H9 (cell line): ENCODE results near the gene RALGAPB. TPM values are rescaled to one million over a fixed set of nuclear protein-coding genes. Genes with fewer than 3 reads are reported as not detected.
"Not testable (repeated sequence)": the region's sequence is repeated elsewhere in the genome, so short reads cannot be mapped to it uniquely, and the experiment has no call there.

Source experiments
- DNase-seq: peaks from one replicate; pipeline ENCODE4 v3.0.0-alpha.2; 2017
- H2AFZ ChIP-seq: one replicate; pipeline ENCODE4 v1.6.1; 2013; ENCODE audit warnings: mild to moderate bottlenecking, low read length, control low read depth, moderate library complexity
- H2AK5ac ChIP-seq: 2 replicates; pipeline ENCODE4 v1.6.1; 2013; ENCODE audit warnings: low read length, control low read depth, mixed read lengths; ENCODE audit not compliant: insufficient read length
- H2BK120ac ChIP-seq: one replicate; pipeline ENCODE4 v1.6.1; 2013; ENCODE audit warnings: low read depth, mild to moderate bottlenecking, low read length, control low read depth, inconsistent platforms; ENCODE audit not compliant: poor library complexity, severe bottlenecking
- H2BK12ac ChIP-seq: 2 replicates; pipeline ENCODE4 v1.6.1; 2013; ENCODE audit warnings: low read length, control low read depth, mixed read lengths, low read depth; ENCODE audit not compliant: insufficient read length
- H2BK15ac ChIP-seq: 2 replicates; pipeline ENCODE4 v1.6.1; 2013; ENCODE audit warnings: low read depth, low read length, control low read depth
- H2BK20ac ChIP-seq: one replicate; pipeline ENCODE4 v1.6.1; 2013; ENCODE audit warnings: low read depth, mild to moderate bottlenecking, low read length, control low read depth, inconsistent platforms; ENCODE audit not compliant: poor library complexity, severe bottlenecking
- H2BK5ac ChIP-seq: 2 replicates; pipeline ENCODE4 v1.6.1; 2013; ENCODE audit warnings: low read length, control low read depth, mixed read lengths; ENCODE audit not compliant: insufficient read length
- H3K14ac ChIP-seq: 2 replicates; pipeline ENCODE4 v1.6.1; 2013; ENCODE audit warnings: low read length, control low read depth; ENCODE audit not compliant: insufficient read depth
- H3K18ac ChIP-seq: 2 replicates; pipeline ENCODE4 v1.6.1; 2013; ENCODE audit warnings: low read depth, mild to moderate bottlenecking, mixed read lengths, low read length, control low read depth; ENCODE audit not compliant: insufficient read length
- H3K23ac ChIP-seq: 2 replicates; pipeline ENCODE4 v1.6.1; 2013; ENCODE audit warnings: low read length, control low read depth, mixed read lengths, low read depth; ENCODE audit not compliant: insufficient read length
- H3K23me2 ChIP-seq: 2 replicates; pipeline ENCODE4 v1.6.1; 2013; ENCODE audit warnings: low read depth, mild to moderate bottlenecking, mixed read lengths, low read length, control low read depth; ENCODE audit not compliant: insufficient read length, poor library complexity, severe bottlenecking
- H3K27ac ChIP-seq: 2 replicates; pipeline ENCODE4 v1.5.1; 2013; ENCODE audit warnings: low read length, control low read depth, mixed read lengths, low read depth; ENCODE audit not compliant: insufficient read length
- H3K27me3 ChIP-seq: 2 replicates; pipeline ENCODE4 v1.6.1; 2013; ENCODE audit warnings: low read length, control low read depth, inconsistent platforms; ENCODE audit not compliant: insufficient read depth
- H3K4ac ChIP-seq: 2 replicates; pipeline ENCODE4 v1.6.1; 2013; ENCODE audit warnings: low read depth, mild to moderate bottlenecking, control low read depth, inconsistent platforms, low read length, moderate library complexity
- H3K4me1 ChIP-seq: 2 replicates; pipeline ENCODE4 v1.6.1; 2013; ENCODE audit warnings: low read length, control low read depth, inconsistent platforms; ENCODE audit not compliant: insufficient read depth
- H3K4me2 ChIP-seq: 2 replicates; pipeline ENCODE4 v1.6.1; 2013; ENCODE audit warnings: low read length, control low read depth, mixed read lengths; ENCODE audit not compliant: insufficient read length, insufficient read depth
- H3K56ac ChIP-seq: 2 replicates; pipeline ENCODE4 v1.6.1; 2013; ENCODE audit warnings: low read depth, mild to moderate bottlenecking, mixed read lengths, low read length, control low read depth; ENCODE audit not compliant: insufficient read length
- H3K79me1 ChIP-seq: 2 replicates; pipeline ENCODE4 v1.6.1; 2013; ENCODE audit warnings: low read depth, mild to moderate bottlenecking, moderate library complexity, low read length, control low read depth, inconsistent platforms; ENCODE audit not compliant: insufficient read depth, poor library complexity, severe bottlenecking
- H3K79me2 ChIP-seq: 2 replicates; pipeline ENCODE4 v1.6.1; 2013; ENCODE audit warnings: low read length, control low read depth, inconsistent platforms; ENCODE audit not compliant: insufficient read depth
- H3K9ac ChIP-seq: 2 replicates; pipeline ENCODE4 v1.6.1; 2013; ENCODE audit warnings: low read length, control low read depth, mixed read lengths; ENCODE audit not compliant: insufficient read length; ENCODE audit errors: extremely low read depth
- H3K9me3 ChIP-seq: one replicate; pipeline ENCODE4 v1.6.1; 2013; ENCODE audit warnings: low read depth, low read length, inconsistent platforms; ENCODE audit not compliant: control insufficient read depth
- H3T11ph ChIP-seq: one replicate; pipeline ENCODE4 v1.6.1; 2013; ENCODE audit warnings: mild to moderate bottlenecking, low read length, control low read depth, inconsistent platforms
- H4K20me1 ChIP-seq: one replicate; pipeline ENCODE4 v1.6.1; 2013; ENCODE audit not compliant: control insufficient read depth, insufficient read length, insufficient read depth
- H4K5ac ChIP-seq: 2 replicates; pipeline ENCODE4 v1.6.1; 2013; ENCODE audit warnings: low read depth, mild to moderate bottlenecking, mixed read lengths, low read length, control low read depth; ENCODE audit not compliant: insufficient read length
- H4K8ac ChIP-seq: replicated peaks from 2 replicates; pipeline ENCODE4 v1.6.1; 2013; ENCODE audit warnings: low read length, control low read depth, mixed read lengths, low read depth; ENCODE audit not compliant: insufficient read length
- H4K91ac ChIP-seq: 2 replicates; pipeline ENCODE4 v1.6.1; 2013; ENCODE audit warnings: low read depth, mild to moderate bottlenecking, moderate library complexity, mixed read lengths, low read length, control low read depth; ENCODE audit not compliant: insufficient read length
- H3K27ac Mint-ChIP-seq, 3 experiments: 2 replicates in 2 of 3; 3 replicates in 1 of 3; pipeline ENCODE4 v1.8.0; 2020 to 2021; ENCODE audit warnings: mixed read lengths in 3 of 3, mild to moderate bottlenecking in 1 of 3, moderate library complexity in 1 of 3
- H3K27me3 Mint-ChIP-seq: 2 replicates; pipeline ENCODE4 v1.8.0; 2021; ENCODE audit warnings: low read depth, mild to moderate bottlenecking, moderate library complexity, mixed read lengths
- H3K36me3 Mint-ChIP-seq, 3 experiments: 2 replicates in 2 of 3; 3 replicates in 1 of 3; pipeline ENCODE4 v1.8.0; 2020 to 2021; ENCODE audit warnings: low read depth in 3 of 3, mixed read lengths in 3 of 3; ENCODE audit not compliant: insufficient read depth in 1 of 3
- H3K4me1 Mint-ChIP-seq, 2 experiments: 2 replicates each; pipeline ENCODE4 v1.8.0; 2020; ENCODE audit warnings: mixed read lengths in 2 of 2
- H3K4me3 Mint-ChIP-seq, 2 experiments: 2 replicates in 1 of 2; 3 replicates in 1 of 2; pipeline ENCODE4 v1.8.0; 2020 to 2021; ENCODE audit warnings: mild to moderate bottlenecking in 2 of 2, mixed read lengths in 2 of 2, moderate library complexity in 1 of 2
- H3K9me3 Mint-ChIP-seq, 2 experiments: 2 replicates in 1 of 2; 3 replicates in 1 of 2; pipeline ENCODE4 v1.8.0; 2020; ENCODE audit warnings: mild to moderate bottlenecking in 2 of 2, mixed read lengths in 2 of 2, moderate library complexity in 1 of 2
- WGBS: extraction: QIAGEN DNeasy Blood & Tissue Kit; methylation state at CpG from one replicate; pipeline ENCODE4 v1.1.7; 2013; ENCODE audit warnings: missing lambda C conversion rate, low lambda C conversion rate, mixed read lengths; ENCODE audit not compliant: insufficient read length; ENCODE audit errors: extremely low coverage; 5-methylcytosine and 5-hydroxymethylcytosine counted together
- total RNA-seq: library from RNA; stranded (reverse); gene quantifications from 2 replicates; pipeline ENCODE4 v1.2.1, GENCODE V29; 2021
- TF ChIP-seq, protein P1 (sequence below): fragments of 200-600 bp; sonication (generic); conservative IDR thresholded peaks from 3 replicates; pipeline ENCODE4 v1.8.0; 2021; ENCODE audit warnings: antibody characterized with exemption, mild to moderate bottlenecking

Gene RALGAPB
- total RNA-seq, 1 experiment from 2014 or later = 28.5 TPM

DNA sequence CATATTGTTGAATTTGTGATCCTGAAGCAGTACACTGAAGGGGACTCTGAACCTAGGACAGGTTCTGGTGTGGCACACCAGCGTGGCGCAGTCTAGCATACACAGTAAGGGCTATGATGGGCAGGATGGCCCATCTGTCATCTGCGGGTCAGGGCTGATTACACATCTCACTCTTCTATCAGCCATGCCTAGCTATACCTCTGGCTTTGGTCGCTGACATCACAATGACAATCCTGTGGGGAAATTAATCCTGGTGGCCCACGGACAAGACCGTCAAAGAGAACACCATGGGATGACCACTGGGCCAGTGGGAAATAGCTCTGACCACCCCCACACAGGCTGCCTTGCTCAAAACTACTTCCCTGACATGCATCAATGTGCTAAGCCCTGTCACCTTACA, 40.4 kb upstream of the RALGAPB start:
- no peak overlapping the region for H4K91ac ChIP-seq
- WGBS = no CpG with 5 or more reads among the region's 6 CpGs
- no peak overlapping the region for H2BK120ac ChIP-seq
- H2BK12ac ChIP-seq = no peak overlapping the region
- no peak overlapping the region for H2AK5ac ChIP-seq
- no peak overlapping the region for H4K8ac ChIP-seq
- peaks cover 48% of the 10 kb centered on the region; the same call in 1 of the 2 replicates for H3K79me2 ChIP-seq
- no peaks in the 10 kb centered on the region for H3K9me3 ChIP-seq
- Mint-ChIP-seq H3K27me3 (no peaks in the 10 kb centered on the region; the same call in 1 of the 2 replicates), H3K9me3 (peaks cover 0 to 1% of the 10 kb centered on the region in 2 experiments; a peak in 1 of 5 replicates), H3K4me3 (peak overlapping the region; percentile 96 to 98), H3K4me1 (peaks cover 26% of the 10 kb centered on the region in 2 experiments), H3K36me3 (peaks cover 69 to 73% (median 70%) of the 10 kb centered on the region in 3 experiments), H3K27ac (peak overlapping the region; percentile 6 to 79 (median 10); a peak in 2 of 7 replicates)
- H3K4ac ChIP-seq = no peak overlapping the region
- no peak overlapping the region for H3K4me2 ChIP-seq
- no peak overlapping the region for H3T11ph ChIP-seq
- DNase-seq = no peak
- H3K79me1 ChIP-seq = peaks cover 13% of the 10 kb centered on the region
- H3K27ac ChIP-seq = no peak overlapping the region
- H3K9ac ChIP-seq = no peak overlapping the region
- no peak overlapping the region for H2BK15ac ChIP-seq
- no peak overlapping the region for H2AFZ ChIP-seq
- H3K4me1 ChIP-seq = peaks cover 2% of the 10 kb centered on the region; the same call in 1 of the 2 replicates
- peaks cover 5% of the 10 kb centered on the region for H4K20me1 ChIP-seq
- no peak overlapping the region for H3K18ac ChIP-seq
- no peak overlapping the region for H4K5ac ChIP-seq
- no peak overlapping the region for H3K56ac ChIP-seq
- no peaks in the 10 kb centered on the region for H3K27me3 ChIP-seq
- no peak overlapping the region for H2BK5ac ChIP-seq
- H3K23ac ChIP-seq = no peak overlapping the region
- peaks cover 9% of the 10 kb centered on the region for H3K23me2 ChIP-seq
- TF ChIP-seq, protein P1, sequence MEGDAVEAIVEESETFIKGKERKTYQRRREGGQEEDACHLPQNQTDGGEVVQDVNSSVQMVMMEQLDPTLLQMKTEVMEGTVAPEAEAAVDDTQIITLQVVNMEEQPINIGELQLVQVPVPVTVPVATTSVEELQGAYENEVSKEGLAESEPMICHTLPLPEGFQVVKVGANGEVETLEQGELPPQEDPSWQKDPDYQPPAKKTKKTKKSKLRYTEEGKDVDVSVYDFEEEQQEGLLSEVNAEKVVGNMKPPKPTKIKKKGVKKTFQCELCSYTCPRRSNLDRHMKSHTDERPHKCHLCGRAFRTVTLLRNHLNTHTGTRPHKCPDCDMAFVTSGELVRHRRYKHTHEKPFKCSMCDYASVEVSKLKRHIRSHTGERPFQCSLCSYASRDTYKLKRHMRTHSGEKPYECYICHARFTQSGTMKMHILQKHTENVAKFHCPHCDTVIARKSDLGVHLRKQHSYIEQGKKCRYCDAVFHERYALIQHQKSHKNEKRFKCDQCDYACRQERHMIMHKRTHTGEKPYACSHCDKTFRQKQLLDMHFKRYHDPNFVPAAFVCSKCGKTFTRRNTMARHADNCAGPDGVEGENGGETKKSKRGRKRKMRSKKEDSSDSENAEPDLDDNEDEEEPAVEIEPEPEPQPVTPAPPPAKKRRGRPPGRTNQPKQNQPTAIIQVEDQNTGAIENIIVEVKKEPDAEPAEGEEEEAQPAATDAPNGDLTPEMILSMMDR = no peak
- H3K14ac ChIP-seq = no peak overlapping the region
- no peak overlapping the region for H2BK20ac ChIP-seq

DNA sequence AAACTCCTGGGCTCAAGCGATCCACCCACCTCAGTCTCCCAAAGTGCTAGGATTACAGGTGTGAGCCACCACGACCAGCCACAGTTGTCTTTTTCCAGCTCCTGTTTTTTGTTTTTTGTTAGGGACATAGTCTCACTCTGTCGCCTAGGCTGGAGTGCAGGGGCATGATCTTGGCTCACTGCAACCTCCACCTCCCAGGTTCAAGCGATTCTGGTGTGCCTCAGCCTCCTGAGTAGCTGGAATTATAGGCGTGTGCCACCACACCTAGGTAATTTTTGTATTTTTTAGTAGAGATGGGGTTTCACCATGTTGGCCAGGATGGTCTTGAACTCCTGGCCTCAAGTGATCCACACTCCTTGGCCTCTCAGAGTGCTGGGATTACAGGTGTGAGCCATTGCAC, 39.8 kb upstream of the RALGAPB start:
- not testable (repeated sequence) for H4K8ac ChIP-seq

More for the DNA sequence above, 39.8 kb upstream of the RALGAPB start:
- not testable (repeated sequence) for H3K4me2 ChIP-seq, H4K91ac ChIP-seq, H2BK15ac ChIP-seq, H3K23me2 ChIP-seq, H3K27me3 ChIP-seq, H3K9me3 ChIP-seq, H3K4ac ChIP-seq, H3K14ac ChIP-seq, H2BK12ac ChIP-seq, H3K56ac ChIP-seq, H2BK20ac ChIP-seq, H3K9ac ChIP-seq, H3K27ac ChIP-seq, H3K18ac ChIP-seq, H2BK5ac ChIP-seq, H4K5ac ChIP-seq, H3T11ph ChIP-seq, H3K27me3 Mint-ChIP-seq, H2BK120ac ChIP-seq, H4K20me1 ChIP-seq, H3K4me1 ChIP-seq, DNase-seq, H3K23ac ChIP-seq, H2AFZ ChIP-seq, H2AK5ac ChIP-seq, H3K9me3 Mint-ChIP-seq
- peaks cover 48% of the 10 kb centered on the region; the same call in 1 of the 2 replicates for H3K79me2 ChIP-seq
- H3K36me3 Mint-ChIP-seq = peaks cover 64 to 68% (median 64%) of the 10 kb centered on the region in 3 experiments
- peak overlapping the region in 1 of 3 experiments; percentile 79; a peak in 1 of 7 replicates for H3K27ac Mint-ChIP-seq
- WGBS = no CpG with 5 or more reads among the region's 5 CpGs
- H3K79me1 ChIP-seq = peaks cover 13% of the 10 kb centered on the region
- H3K4me1 Mint-ChIP-seq = peaks cover 26 to 28% of the 10 kb centered on the region in 2 experiments
- peak overlapping the region; percentile 96 to 98; a peak in 4 of 5 replicates for H3K4me3 Mint-ChIP-seq
